Dermis blood vessel endothelial cell (primary cell): ENCODE measurements around the gene DENR. TPM values are rescaled to one million over a fixed set of nuclear protein-coding genes. Genes with fewer than 3 reads are reported as not detected.
"Not testable (repeated sequence)": the region's sequence is repeated elsewhere in the genome, so short reads cannot be mapped to it uniquely, and the experiment has no call there.

Experiments
- DNase-seq: peaks from one replicate; pipeline ENCODE4 v3.0.0; 2010
- total RNA-seq: library from RNA; depleted of rRNA; stranded (reverse); fragments of >200 nt; gene quantifications from 2 replicates; pipeline ENCODE4 v1.2.3, GENCODE V29; 2014

Gene DENR
- total RNA-seq, 1 donor from 2014 or later = 27.1 TPM

- DNase-seq = no peak
Observed at GRCh38 chr12:122743895-122744525, 8.6 kb upstream of the DENR start.

- no peak for DNase-seq
Observed at GRCh38 chr12:122747224-122748135, 5.1 kb upstream of the DENR start.

GRCh38 chr12:122749569-122750332 is 2.9 kb upstream of the DENR start:
- no peak for DNase-seq

GRCh38 chr12:122750781-122751515 is 1.7 kb upstream of the DENR start:
- not testable (repeated sequence) for DNase-seq

GRCh38 chr12:122753319-122753650 is 661 bp downstream of the DENR start:
- DNase-seq = peak; percentile 16

GRCh38 chr12:122754790-122755189 is 2.2 kb downstream of the DENR start:
- DNase-seq = no peak

GRCh38 chr12:122757568-122757967 is 4.9 kb downstream of the DENR start:
- no peak for DNase-seq

GRCh38 chr12:122785503-122785902 is 32.9 kb downstream of the DENR start:
- no peak for DNase-seq

- peak; percentile 19 for DNase-seq
Observed at GRCh38 chr12:122788387-122788786, 35.8 kb downstream of the DENR start.

- DNase-seq = no peak
Observed at GRCh38 chr12:122789637-122790036, 37.0 kb downstream of the DENR start.

GRCh38 chr12:122790393-122791075 is 37.9 kb downstream of the DENR start:
- no peak for DNase-seq

GRCh38 chr12:122793685-122794106 is 41.1 kb downstream of the DENR start:
- DNase-seq = peak; percentile 84

GRCh38 chr12:122795807-122796206 is 43.2 kb downstream of the DENR start:
- DNase-seq = no peak

GRCh38 chr12:122799641-122800243 is 47.1 kb downstream of the DENR start:
- DNase-seq = no peak

- no peak for DNase-seq
Observed at GRCh38 chr12:122803937-122804336, 51.3 kb downstream of the DENR start.

GRCh38 chr12:122804957-122805356 is 52.3 kb downstream of the DENR start:
- DNase-seq = not testable (repeated sequence)

GRCh38 chr12:122807651-122808050 is 55.0 kb downstream of the DENR start:
- DNase-seq = no peak

GRCh38 chr12:122811777-122812176 is 59.2 kb downstream of the DENR start:
- no peak for DNase-seq

GRCh38 chr12:122813310-122813713 is 60.7 kb downstream of the DENR start:
- no peak for DNase-seq

- no peak for DNase-seq
Observed at GRCh38 chr12:122819209-122819785, 66.7 kb downstream of the DENR start.

- no peak for DNase-seq
Observed at GRCh38 chr12:122820138-122820537, 67.5 kb downstream of the DENR start.
